Neural progenitor cell (in vitro differentiated cells): ENCODE data around the gene SDK1. TPM values are rescaled to one million over a fixed set of nuclear protein-coding genes. Genes with fewer than 3 reads are reported as not detected.
"Not testable (repeated sequence)": the region's sequence is repeated elsewhere in the genome, so short reads cannot be mapped to it uniquely, and the experiment has no call there.

ENCODE experiments used
- DNase-seq: peaks from one replicate; pipeline ENCODE4 v3.0.0-alpha.2; 2016; ENCODE audit warnings: low spot score
- H2AFZ ChIP-seq: fragments of 200-600 bp; sonication (generic); replicated peaks from 2 replicates; pipeline ENCODE4 v1.6.1; 2016; ENCODE audit warnings: antibody characterized with exemption
- H3F3A ChIP-seq: fragments of 200-600 bp; sonication (generic); 2 replicates; pipeline ENCODE4 v1.6.1; 2016; ENCODE audit warnings: antibody characterized with exemption, low read depth
- H3K27ac ChIP-seq: fragments of 200-600 bp; sonication (generic); 2 replicates; pipeline ENCODE4 v1.5.1; 2016; ENCODE audit warnings: mild to moderate bottlenecking
- H3K27me3 ChIP-seq: fragments of 200-600 bp; sonication (generic); 2 replicates; pipeline ENCODE4 v1.6.1; 2016; ENCODE audit warnings: mild to moderate bottlenecking, moderate library complexity
- H3K36me3 ChIP-seq: fragments of 200-600 bp; sonication (generic); 2 replicates; pipeline ENCODE4 v1.5.1; 2016
- H3K4me1 ChIP-seq: fragments of 200-600 bp; sonication (generic); 2 replicates; pipeline ENCODE4 v1.6.1; 2016; ENCODE audit warnings: mixed run types
- H3K4me2 ChIP-seq: fragments of 200-600 bp; sonication (generic); 2 replicates; pipeline ENCODE4 v1.6.1; 2016
- H3K4me3 ChIP-seq: fragments of 200-600 bp; sonication (generic); 2 replicates; pipeline ENCODE4 v1.5.1; 2016
- H3K79me2 ChIP-seq: fragments of 200-600 bp; sonication (generic); 2 replicates; pipeline ENCODE4 v1.6.1; 2016; ENCODE audit warnings: low read depth
- H3K9ac ChIP-seq: fragments of 200-600 bp; sonication (generic); 2 replicates; pipeline ENCODE4 v1.6.1; 2016
- H3K9me3 ChIP-seq: fragments of 200-600 bp; sonication (generic); 2 replicates; pipeline ENCODE4 v1.5.1; 2016; ENCODE audit warnings: low read depth
- H4K20me1 ChIP-seq: fragments of 200-600 bp; sonication (generic); 2 replicates; pipeline ENCODE4 v1.6.1; 2016; ENCODE audit warnings: low read depth
- H3K27ac Mint-ChIP-seq: 3 replicates; pipeline ENCODE4 v1.8.0; 2021; ENCODE audit warnings: mixed read lengths
- H3K27me3 Mint-ChIP-seq: 2 replicates; pipeline ENCODE4 v1.8.0; 2022; ENCODE audit warnings: low read depth, mild to moderate bottlenecking, inconsistent platforms, moderate library complexity, mixed read lengths; ENCODE audit not compliant: insufficient read depth
- H3K36me3 Mint-ChIP-seq: 3 replicates; pipeline ENCODE4 v1.8.0; 2021; ENCODE audit warnings: mixed read lengths
- H3K4me1 Mint-ChIP-seq: 3 replicates; pipeline ENCODE4 v1.8.0; 2021; ENCODE audit warnings: mixed read lengths
- H3K4me3 Mint-ChIP-seq: 3 replicates; pipeline ENCODE4 v1.8.0; 2021; ENCODE audit warnings: mild to moderate bottlenecking, moderate library complexity, mixed read lengths
- H3K9me3 Mint-ChIP-seq: 3 replicates; pipeline ENCODE4 v1.8.0; 2020; ENCODE audit warnings: mixed read lengths
- CTCF ChIP-seq: fragments of 200-600 bp; sonication (generic); IDR thresholded peaks from 2 replicates; pipeline ENCODE4 v1.5.1; 2017; ENCODE audit warnings: antibody characterized with exemption, mild to moderate bottlenecking
- EZH2 ChIP-seq: fragments of 200-600 bp; sonication (generic); IDR thresholded peaks from 2 replicates; pipeline ENCODE4 v1.6.1; 2017; ENCODE audit warnings: antibody characterized with exemption, mild to moderate bottlenecking, moderate library complexity
- EZH2phosphoT487 ChIP-seq: fragments of 200-600 bp; sonication (generic); IDR thresholded peaks from 2 replicates; pipeline ENCODE4 v1.6.1; 2017; ENCODE audit warnings: antibody characterized with exemption
- total RNA-seq: library from RNA; depleted of rRNA; stranded (reverse); fragments of >200 nt; gene quantifications from 2 replicates; pipeline ENCODE4 v1.2.3, GENCODE V29; 2015; ENCODE audit warnings: low replicate concordance

Gene SDK1
- total RNA-seq, 1 donor from 2014 or later: 4.9 TPM

GRCh38 chr7:4235596-4235995, 934.5 kb downstream of the SDK1 start:
- H3K27me3 ChIP-seq: no peaks in the 10 kb centered on the region
- H3K4me1 Mint-ChIP-seq: peaks cover 40% of the 10 kb centered on the region
- no peak overlapping the region for H3K4me2 ChIP-seq
- H3K4me3 Mint-ChIP-seq: no peak overlapping the region
- H3K27me3 Mint-ChIP-seq: peaks cover 13% of the 10 kb centered on the region
- no peaks in the 10 kb centered on the region for H4K20me1 ChIP-seq
- no peak overlapping the region for H3K27ac Mint-ChIP-seq
- no peak for DNase-seq
- H3K9ac ChIP-seq: no peak overlapping the region
- H2AFZ ChIP-seq: no peak overlapping the region
- TF ChIP-seq EZH2phosphoT487 (no peak), CTCF (no peak), EZH2 (no peak)
- H3K9me3 Mint-ChIP-seq: no peaks in the 10 kb centered on the region
- peaks cover 10% of the 10 kb centered on the region for H3K4me1 ChIP-seq
- no peaks in the 10 kb centered on the region for H3F3A ChIP-seq
- H3K9me3 ChIP-seq: no peaks in the 10 kb centered on the region
- H3K36me3 ChIP-seq: no peaks in the 10 kb centered on the region
- no peak overlapping the region for H3K27ac ChIP-seq
- H3K4me3 ChIP-seq: no peak overlapping the region
- peaks cover 6% of the 10 kb centered on the region for H3K36me3 Mint-ChIP-seq
- H3K79me2 ChIP-seq: no peaks in the 10 kb centered on the region

- Histone ChIP-seq H3K4me2 (no peak overlapping the region), H3K4me1 (peaks cover 12% of the 10 kb centered on the region), H3F3A (no peaks in the 10 kb centered on the region), H3K27me3 (no peaks in the 10 kb centered on the region), H3K79me2 (no peaks in the 10 kb centered on the region), H3K9me3 (no peaks in the 10 kb centered on the region), H3K36me3 (no peaks in the 10 kb centered on the region), H3K9ac (no peak overlapping the region), H4K20me1 (no peaks in the 10 kb centered on the region), H2AFZ (no peak overlapping the region), H3K27ac (no peak overlapping the region), H3K4me3 (no peak overlapping the region)
- TF ChIP-seq EZH2 (no peak), EZH2phosphoT487 (no peak), CTCF (no peak)
- H3K27me3 Mint-ChIP-seq: peaks cover 12% of the 10 kb centered on the region
- H3K4me1 Mint-ChIP-seq: peaks cover 42% of the 10 kb centered on the region
- no peaks in the 10 kb centered on the region for H3K9me3 Mint-ChIP-seq
- H3K27ac Mint-ChIP-seq: peak overlapping the region; percentile 75
- H3K4me3 Mint-ChIP-seq: peak overlapping the region; percentile 69
- peaks cover 6% of the 10 kb centered on the region for H3K36me3 Mint-ChIP-seq
- no peak for DNase-seq
Measured at GRCh38 chr7:4236389-4236788, 935.3 kb downstream of the SDK1 start.

- H3K4me1 Mint-ChIP-seq: peaks cover 42% of the 10 kb centered on the region
- H2AFZ ChIP-seq: not testable (repeated sequence)
Measured at GRCh38 chr7:4236873-4237272, 935.8 kb downstream of the SDK1 start.

GRCh38 chr7:4237296-4238235, 936.5 kb downstream of the SDK1 start:
- no peaks in the 10 kb centered on the region for H3K27me3 ChIP-seq
- no peaks in the 10 kb centered on the region for H3K9me3 ChIP-seq
- H3F3A ChIP-seq: no peaks in the 10 kb centered on the region
- no peak overlapping the region for H3K27ac ChIP-seq
- no peak overlapping the region for H3K9ac ChIP-seq
- Mint-ChIP-seq H3K9me3 (no peaks in the 10 kb centered on the region), H3K4me3 (no peak overlapping the region), H3K27me3 (peaks cover 11% of the 10 kb centered on the region), H3K36me3 (peaks cover 8% of the 10 kb centered on the region), H3K27ac (no peak overlapping the region), H3K4me1 (peaks cover 42% of the 10 kb centered on the region)
- H3K4me3 ChIP-seq: no peak overlapping the region
- TF ChIP-seq EZH2phosphoT487: no peak
- no peak for TF ChIP-seq EZH2
- no peak for TF ChIP-seq CTCF
- H3K79me2 ChIP-seq: no peaks in the 10 kb centered on the region
- no peak for DNase-seq
- H3K36me3 ChIP-seq: no peaks in the 10 kb centered on the region
- no peaks in the 10 kb centered on the region for H4K20me1 ChIP-seq
- peaks cover 12% of the 10 kb centered on the region for H3K4me1 ChIP-seq
- no peak overlapping the region for H3K4me2 ChIP-seq
- H2AFZ ChIP-seq: no peak overlapping the region

More at GRCh38 chr7:4236873-4237272, 935.8 kb downstream of the SDK1 start:
- not testable (repeated sequence) for H3F3A ChIP-seq, DNase-seq, H3K9me3 Mint-ChIP-seq, H3K36me3 ChIP-seq, H3K27ac Mint-ChIP-seq, H3K4me3 Mint-ChIP-seq, H3K4me2 ChIP-seq, H3K27me3 ChIP-seq, H3K27ac ChIP-seq, H4K20me1 ChIP-seq, H3K36me3 Mint-ChIP-seq, H3K9me3 ChIP-seq, H3K4me3 ChIP-seq, H3K9ac ChIP-seq, H3K79me2 ChIP-seq
- peaks cover 12% of the 10 kb centered on the region for H3K4me1 ChIP-seq
- H3K27me3 Mint-ChIP-seq: peaks cover 11% of the 10 kb centered on the region
